SH-SY5Y (cell line): ENCODE data around the gene KRTAP5-7.
"Not testable (repeated sequence)": the region's sequence is repeated elsewhere in the genome, so short reads cannot be mapped to it uniquely, and the experiment has no call there.

Source experiments
- GATA2 ChIP-seq: IDR thresholded peaks from 2 replicates; pipeline ENCODE4 v1.6.1; 2011; ENCODE audit warnings: mild to moderate bottlenecking, low read depth, low read length
- GATA3 ChIP-seq: IDR thresholded peaks from 2 replicates; pipeline ENCODE4 v1.6.1; 2011; ENCODE audit warnings: low read depth, mild to moderate bottlenecking, low read length, moderate library complexity

The KRTAP5-7 gene

DNA sequence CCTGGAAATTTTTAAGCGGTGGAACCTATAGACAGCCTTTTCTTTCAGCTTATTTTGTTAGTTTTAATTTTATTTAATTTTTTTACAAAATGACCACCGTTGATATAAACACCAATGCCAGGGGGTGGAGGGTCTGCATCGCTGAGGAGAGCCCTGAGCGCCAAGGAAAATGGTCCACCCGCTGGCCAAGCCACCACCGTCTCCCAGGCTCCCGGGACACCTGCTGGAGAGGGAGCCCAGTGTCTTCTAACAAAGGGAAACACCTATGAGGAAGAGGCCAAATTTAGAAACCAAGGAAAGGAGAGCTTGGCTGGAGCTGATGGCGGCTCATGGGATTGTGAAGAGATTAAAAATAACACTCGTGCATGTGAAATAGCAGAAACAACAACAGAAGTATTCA lies 10.5 kb downstream of the KRTAP5-7 start:
- TF ChIP-seq GATA3 (no peak), GATA2 (no peak)

GRCh38 chr11:71537977-71538665 lies 11.1 kb downstream of the KRTAP5-7 start, which contains the start of gene KRTAP5-8:
Gene KRTAP5-8, plus strand, starts transcription at chr11:71538025. Its CDS starts 31 bp downstream, at chr11:71538056.
- TF ChIP-seq GATA2, GATA3: not testable (repeated sequence)

DNA sequence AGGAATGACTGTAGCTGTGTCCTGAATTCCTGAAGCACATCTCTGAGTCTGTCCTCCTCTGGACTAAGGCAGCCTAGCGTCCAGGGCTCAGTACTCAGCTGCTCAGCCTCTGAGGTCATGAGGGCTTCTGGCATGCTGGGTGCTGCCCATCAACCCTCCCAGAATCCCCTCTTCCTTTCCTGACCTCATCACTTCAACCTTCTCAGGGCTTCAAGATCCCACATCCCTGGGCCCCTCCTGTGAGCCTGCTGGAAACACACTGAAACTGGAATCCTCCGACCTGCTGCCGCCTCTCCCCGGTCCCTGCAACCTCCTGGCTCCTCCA lies 11.6 kb downstream of the KRTAP5-7 start:
- TF ChIP-seq GATA2, result no peak
- TF ChIP-seq GATA3, result no peak

DNA sequence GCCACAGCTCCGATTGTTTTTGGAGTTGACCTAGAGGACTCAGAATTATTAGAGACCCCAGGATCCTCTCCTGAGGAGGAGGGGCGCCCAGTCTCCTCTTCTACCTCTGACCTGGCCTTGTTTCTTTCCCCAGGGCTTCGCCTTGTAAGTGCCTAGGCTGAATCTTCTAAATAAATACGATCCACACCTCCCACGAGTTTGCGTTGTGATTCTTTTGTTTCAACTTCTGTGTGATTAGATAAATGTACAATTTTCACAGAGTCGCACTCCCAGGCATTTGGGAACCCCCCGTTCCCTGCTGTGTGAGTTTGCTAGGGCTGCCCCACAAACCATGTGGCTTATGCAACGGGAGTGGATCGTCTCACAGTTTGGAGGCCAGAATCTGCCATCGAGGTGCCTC lies 11.9 kb downstream of the KRTAP5-7 start:
- no peak for TF ChIP-seq GATA2
- no peak for TF ChIP-seq GATA3

DNA sequence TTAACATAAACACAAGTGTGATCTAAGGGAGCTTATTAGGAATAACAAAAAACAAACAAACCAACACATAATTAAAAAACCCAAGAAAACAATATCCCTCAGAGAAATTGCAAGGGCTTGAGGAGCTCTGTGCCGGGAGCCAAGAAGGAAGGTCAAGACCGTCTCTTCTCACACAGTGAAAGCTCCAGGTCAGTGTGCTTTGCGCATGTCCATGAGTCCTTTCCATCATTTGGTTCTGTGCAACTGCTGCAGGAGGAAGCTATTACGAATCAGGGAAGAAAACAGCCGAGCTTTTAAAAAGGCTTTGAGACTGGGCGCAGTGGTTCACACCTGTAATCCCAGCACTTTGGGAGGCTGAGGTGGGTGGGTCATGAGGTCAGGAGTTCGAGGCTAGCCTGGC lies 15.3 kb downstream of the KRTAP5-7 start:
- no peak for TF ChIP-seq GATA2

GRCh38 chr11:71542879-71543777 lies 16.1 kb downstream of the KRTAP5-7 start:
- TF ChIP-seq GATA2 (no peak), GATA3 (no peak)

DNA sequence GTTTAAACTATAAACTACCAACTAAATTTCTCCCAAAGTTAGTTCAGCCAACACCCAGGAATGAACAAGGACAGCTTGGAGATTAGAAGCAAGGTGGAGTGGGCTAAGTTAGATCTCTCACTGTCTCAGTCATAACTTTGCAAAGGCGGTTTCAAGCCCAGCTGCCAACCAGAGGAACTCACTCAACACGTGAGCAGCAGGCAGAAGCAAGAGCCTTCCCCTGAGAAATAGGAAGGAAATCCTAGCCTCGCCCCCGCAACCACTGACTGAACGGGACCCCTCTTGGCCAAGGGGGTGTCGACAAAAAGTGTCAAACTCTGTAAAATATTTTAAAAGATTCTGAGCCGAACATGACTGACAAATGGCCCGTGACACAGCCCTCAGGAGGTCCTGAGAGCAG lies 16.8 kb downstream of the KRTAP5-7 start:
- TF ChIP-seq GATA3 (no peak), GATA2 (no peak)

GRCh38 chr11:71544525-71545214 lies 17.6 kb downstream of the KRTAP5-7 start:
- TF ChIP-seq GATA3, result no peak
- no peak for TF ChIP-seq GATA2

DNA sequence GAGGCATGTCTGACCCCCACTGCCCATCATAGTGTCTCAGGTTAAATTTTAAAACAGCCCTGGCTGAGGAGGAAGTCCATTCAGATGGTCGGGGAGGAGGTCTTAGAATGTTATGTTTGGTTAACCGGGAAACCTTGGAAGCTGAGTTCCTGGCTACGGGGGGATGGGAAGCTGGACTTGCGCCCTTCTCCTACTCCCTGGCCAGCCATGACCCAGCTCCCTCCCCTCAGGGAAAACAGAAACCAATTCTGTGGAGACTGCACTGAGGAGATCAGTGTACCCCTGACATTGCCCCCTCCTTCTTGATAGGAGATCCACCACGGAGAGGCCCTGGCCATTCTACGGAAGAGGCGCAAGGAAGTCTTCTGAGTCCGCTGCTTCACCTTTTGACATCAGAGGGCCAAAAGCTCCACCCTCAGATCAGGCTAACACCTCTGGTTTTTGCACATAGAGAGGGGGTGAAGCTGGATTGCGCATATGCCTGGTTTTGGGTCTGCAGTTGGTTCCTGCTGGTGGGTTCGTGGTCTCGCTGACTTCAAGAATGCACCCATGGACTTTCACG lies 18.4 kb downstream of the KRTAP5-7 start:
- no peak for TF ChIP-seq GATA2
- TF ChIP-seq GATA3, result no peak

DNA sequence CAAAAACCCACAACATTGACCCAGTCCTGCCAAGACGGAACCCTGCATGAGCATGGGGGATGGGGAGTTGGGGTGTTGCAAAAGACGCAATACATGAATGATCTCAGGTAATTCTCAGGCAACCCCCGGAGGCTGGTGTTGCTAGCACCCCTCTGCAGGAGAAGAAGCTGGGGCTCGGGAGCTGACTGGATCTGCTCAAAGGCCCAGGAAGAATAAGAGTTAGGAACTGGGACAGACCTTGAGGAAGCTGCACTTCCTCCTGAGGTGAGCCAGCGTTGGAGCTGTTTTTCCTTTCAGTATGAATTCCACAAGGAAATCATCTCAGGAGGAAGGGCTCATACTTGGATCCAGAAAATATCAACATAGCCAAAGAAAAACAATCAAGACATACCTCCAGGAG lies 21.1 kb downstream of the KRTAP5-7 start, which contains the start of gene KRTAP5-9:
Gene KRTAP5-9 (plus strand): TSS at position 301 of the 400 bp plus-strand sequence. CDS start 238 bp downstream, outside the sequence.
- TF ChIP-seq GATA2 (no peak), GATA3 (no peak)

DNA sequence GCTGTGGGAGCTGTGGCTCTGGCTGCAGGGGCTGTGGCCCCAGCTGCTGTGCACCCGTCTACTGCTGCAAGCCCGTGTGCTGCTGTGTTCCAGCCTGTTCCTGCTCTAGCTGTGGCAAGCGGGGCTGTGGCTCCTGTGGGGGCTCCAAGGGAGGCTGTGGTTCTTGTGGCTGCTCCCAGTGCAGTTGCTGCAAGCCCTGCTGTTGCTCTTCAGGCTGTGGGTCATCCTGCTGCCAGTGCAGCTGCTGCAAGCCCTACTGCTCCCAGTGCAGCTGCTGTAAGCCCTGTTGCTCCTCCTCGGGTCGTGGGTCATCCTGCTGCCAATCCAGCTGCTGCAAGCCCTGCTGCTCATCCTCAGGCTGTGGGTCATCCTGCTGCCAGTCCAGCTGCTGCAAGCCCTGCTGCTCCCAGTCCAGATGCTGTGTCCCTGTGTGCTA lies 21.7 kb downstream of the KRTAP5-7 start:
- TF ChIP-seq GATA2, result no peak
- TF ChIP-seq GATA3, result no peak

- no peak for TF ChIP-seq GATA2
- TF ChIP-seq GATA3, result no peak
These were observed 24.6 kb downstream of the KRTAP5-7 start for GRCh38 chr11:71551711-71552110.

DNA sequence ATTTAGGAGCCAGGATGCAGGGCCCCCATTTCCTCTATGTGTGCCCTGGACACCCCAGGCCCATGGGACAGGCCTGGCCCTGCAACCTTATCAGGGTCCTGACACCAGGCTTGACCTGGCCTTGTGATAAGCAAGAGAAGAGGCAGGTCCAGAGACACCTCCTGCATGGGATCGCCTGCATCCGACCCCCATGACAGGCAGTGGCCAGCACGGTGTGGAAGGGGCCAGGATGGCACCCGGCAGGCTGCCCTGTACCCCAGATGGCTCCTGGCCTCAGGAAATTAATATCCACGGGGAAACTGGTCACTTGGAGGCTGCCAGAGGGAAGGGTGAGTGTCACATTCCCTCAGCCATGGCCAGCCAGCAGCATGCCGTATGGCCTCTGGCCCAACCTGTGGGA lies 27.9 kb downstream of the KRTAP5-7 start:
- TF ChIP-seq GATA3 (no peak), GATA2 (no peak)

DNA sequence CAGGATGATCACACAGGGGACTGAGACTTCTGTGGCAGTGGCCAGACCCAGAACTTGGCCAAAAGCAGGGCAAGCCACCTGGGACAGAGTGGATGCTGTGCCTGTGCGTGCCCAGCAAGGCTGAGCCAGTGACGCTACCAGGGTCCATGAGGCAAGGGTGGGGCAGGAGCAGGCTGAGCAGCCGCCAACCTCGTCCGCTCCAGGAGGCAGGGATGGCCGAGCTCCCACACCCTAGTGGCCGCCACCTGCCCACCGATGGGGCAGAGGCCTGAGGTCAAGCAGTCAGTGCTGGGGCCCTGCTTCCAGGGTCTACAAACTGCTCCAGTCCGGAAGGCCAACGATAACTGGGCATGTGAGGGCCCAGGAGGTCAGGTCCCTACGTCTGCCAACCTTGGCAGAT lies 28.4 kb downstream of the KRTAP5-7 start:
- TF ChIP-seq GATA3, result no peak
